NCI-H460 (cell line): Measurements from ENCODE around the gene FRMD4A. TPM values are rescaled to one million over a fixed set of nuclear protein-coding genes. Genes with fewer than 3 reads are reported as not detected.

Source experiments
- DNase-seq: peaks from one replicate; pipeline ENCODE4 v3.0.0-alpha.2; 2016; ENCODE audit warnings: low read depth; ENCODE audit errors: extremely low read depth
- total RNA-seq: library from RNA; depleted of rRNA; stranded (reverse); fragments of >200 nt; shearing (Covaris generic); gene quantifications from 2 replicates; pipeline ENCODE4 v1.2.3, GENCODE V29; 2014

Gene FRMD4A
- total RNA-seq, 1 experiment from 2014 or later: 4.2 TPM

DNA sequence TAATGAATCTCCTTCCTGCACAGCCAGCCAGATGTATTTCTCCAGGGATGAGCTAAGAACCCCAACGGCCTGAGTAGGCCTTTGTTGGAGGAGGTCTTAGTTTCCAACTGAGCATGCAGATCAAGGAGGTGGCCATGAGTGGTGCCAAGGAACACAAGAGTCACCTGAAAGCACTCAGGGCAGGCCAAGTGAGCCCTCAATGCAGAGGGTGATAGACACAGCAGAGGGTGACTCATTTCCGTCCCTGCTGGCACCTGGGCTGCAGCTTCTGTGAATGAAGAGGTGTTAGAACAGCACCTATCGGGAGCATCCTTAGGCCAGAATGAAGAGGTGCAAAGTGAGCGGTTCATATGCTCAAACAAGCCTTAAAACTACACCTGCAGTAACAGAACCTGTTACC lies 211.8 kb downstream of the FRMD4A start:
- DNase-seq: no peak

DNA sequence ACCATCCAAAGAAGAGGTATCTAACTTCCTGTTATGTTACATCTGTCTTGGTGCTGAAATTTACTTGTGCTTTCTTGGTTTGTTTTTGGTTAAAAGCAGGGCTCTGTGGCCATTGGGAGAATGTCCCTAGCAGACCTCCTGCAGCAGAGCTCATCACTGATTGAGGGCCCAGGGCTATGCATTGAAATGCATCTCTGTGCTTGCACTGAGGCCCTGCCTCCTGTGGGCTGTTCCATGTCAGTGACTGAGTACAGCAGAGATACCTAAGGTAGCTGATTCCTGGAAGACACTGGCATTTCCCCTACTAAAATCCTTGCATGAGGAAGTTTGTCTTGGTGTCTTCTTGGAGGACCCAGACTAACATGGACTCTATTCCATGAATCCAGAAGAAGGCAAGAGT lies 213.9 kb downstream of the FRMD4A start:
- DNase-seq: no peak

DNA sequence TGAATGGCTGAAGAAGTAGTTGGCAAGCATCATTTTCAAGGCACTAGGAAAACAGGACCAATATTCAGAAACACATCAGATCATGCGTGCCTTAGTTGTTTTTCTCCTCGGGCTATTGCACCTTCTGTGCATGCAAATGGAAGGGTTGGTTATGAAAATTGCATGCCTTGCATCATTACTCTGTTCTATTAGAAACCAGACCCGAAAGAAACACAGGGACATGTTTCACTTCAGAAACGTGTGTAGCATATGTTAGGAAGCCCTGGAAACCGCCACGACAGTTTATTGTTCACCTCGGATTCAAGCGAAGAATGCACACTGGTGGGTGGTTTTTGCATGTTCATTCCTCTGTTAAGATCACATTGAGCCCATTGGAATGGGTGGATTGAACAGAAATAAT lies 214.7 kb downstream of the FRMD4A start:
- no peak for DNase-seq

DNA sequence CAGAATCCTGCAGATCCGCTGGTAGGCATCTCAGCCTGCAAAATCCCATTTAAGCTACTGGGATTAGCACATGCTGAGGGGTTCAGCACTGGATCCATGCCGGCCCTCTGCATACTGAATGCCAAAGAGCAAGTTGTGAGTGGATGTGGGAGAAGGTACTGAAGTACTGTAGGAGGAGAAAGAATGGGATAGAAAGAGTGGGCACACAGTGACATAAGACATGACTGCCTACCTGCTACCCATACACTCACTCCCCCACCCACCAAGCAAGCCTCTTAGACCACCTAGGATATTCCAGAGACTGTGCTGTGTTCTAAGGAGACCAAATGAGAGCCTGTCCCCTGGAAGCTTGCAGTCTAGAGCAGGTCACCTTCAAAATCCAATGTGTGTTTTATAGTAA lies 215.9 kb downstream of the FRMD4A start:
- DNase-seq: no peak

DNA sequence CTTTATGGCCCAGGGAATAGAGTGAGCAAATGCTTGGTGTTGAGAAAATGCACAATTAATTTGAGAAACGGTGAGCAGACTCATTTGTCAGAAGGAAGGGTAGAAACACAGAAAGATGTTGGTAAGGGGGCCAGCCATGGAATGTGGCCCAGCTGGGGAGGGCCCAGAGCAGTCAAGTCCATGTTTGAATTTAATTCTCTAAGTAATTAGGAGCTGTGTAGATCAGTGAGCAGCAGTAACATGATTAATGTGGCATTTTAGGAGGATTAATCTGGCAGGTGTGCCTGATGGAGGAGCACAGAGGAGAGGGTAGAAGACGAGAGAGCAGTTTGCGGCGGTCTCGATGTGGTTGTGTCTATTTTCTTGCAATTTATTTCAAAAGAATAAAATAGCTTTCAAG lies 218.7 kb downstream of the FRMD4A start:
- no peak for DNase-seq

DNA sequence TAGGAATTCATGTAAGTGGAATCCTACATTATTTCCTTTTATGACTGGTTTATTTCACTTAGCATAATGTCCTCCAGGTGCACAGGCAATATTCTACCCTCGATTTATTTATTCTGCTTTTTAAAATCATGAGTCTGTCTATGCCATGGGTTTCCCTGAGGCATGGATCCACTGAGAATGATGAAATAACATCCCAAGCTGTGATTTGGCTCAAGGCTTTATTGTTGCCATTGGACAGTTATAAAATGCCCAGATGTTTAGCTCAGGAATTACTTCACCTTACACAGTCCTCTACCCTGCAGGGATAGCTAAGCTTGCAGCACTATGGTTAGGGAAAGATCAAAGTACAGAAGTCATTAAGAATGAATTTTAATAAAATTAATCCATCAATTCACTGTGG lies 219.5 kb downstream of the FRMD4A start:
- no peak for DNase-seq

DNA sequence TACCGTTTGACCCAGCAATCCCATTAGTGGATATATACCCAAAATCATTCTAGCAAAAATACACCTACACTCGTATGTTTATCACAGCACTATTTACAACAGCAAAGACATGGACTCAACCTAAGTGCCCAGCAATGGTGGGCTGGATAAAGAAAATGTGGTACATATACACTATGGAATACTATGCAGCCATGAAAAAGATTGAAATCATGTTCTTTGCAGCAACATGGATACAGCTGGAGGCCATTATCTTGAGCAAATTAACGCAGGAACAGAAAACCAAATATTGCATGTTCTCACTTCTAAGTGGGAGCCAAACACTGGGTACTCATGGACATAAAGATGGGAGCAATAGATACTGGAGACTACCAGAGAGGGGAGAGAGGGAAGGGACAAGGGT lies 223.9 kb downstream of the FRMD4A start:
- no peak for DNase-seq

DNA sequence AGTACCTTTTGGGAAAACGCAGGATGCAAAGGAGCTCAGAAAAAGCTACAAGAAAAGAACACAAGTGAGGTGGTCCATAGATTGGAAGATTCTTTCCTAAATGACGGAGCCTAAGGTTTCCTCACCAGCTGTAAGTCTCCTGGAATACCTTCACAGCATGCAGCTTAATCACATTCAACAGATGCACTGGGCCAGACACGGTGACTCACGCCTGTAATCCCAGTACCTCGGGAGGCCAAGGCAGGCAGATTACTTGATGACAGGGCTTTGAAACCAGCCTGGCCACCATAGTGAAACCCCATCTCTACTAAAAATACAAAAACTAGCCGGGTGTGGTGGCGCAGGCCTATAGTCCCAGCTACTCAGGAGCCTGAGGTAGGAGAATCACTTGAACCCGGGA lies 228.7 kb downstream of the FRMD4A start:
- DNase-seq: no peak

DNA sequence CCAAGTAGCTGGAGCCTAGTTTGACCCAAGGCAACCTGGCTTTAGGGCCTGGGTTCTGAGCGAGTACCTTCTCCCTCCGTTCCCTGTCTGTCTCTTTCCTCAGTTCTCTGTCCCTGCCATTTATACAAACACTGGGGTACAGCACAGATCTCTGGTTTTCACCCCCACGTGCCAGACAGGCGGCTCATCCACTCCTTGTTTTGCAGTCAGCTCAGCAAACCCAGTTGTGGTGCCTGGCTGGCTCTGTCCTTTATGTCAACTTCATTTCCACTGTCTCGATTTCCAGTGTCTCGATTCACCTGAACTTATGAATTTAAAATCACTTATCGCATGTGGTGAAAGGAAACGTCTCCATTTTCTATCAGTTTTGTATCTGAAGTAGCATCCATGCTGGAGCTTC lies 230.8 kb downstream of the FRMD4A start:
- DNase-seq: no peak

DNA sequence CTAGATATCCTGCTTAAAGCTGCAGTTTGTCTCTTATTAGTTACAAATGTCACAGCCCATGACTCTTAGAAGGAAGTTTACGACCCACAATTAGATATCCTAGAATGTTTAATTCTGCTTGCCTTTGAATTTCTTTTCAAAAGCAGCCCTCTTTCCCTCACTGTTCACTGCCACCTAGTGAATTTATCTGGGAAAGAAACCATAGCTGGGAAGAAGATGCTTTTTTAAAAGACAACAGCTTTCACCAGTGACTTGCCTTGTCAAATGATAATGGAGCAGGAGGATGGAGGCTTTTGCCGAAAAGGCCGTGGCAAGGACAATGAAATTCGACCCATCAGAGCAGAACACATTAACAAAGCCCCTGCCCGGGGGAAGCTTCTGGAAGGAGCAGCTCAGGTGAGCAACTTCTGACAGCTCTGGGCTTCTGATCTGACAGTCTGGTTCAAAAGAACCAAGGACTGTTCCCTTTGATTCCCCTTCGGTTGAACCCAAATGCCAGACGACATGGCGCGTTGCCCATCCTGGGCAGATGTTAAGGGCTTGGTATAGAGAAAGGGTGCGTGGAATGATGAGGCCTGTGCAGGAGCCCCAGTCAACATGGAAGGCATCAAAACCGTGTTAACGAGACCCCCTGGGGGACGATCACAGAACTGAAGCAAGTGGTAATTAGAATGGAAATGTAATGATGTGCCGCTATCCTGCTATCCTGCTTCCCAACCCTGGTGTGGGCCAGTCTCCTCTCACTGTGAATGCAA lies 236.8 kb downstream of the FRMD4A start:
- no peak for DNase-seq

DNA sequence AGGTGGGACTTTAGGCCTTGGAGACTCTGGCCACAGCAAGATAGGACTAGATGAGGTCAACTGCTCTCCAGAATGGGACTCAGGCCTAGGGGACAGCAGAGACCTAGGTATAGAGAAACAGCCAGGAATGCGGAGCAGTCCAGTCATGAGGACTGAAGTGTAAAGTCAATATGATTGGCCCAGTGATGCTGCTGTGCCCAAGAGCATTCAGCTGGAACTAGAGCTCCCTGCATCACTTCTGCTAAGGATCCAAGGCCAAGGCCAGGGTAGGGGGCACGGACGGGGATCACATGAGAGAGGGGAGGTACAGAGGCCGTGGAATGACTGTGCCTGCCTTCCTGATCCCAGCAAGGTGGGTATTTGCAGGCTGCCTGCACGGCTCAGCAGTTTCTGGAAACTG lies 237.9 kb downstream of the FRMD4A start:
- DNase-seq: no peak

DNA sequence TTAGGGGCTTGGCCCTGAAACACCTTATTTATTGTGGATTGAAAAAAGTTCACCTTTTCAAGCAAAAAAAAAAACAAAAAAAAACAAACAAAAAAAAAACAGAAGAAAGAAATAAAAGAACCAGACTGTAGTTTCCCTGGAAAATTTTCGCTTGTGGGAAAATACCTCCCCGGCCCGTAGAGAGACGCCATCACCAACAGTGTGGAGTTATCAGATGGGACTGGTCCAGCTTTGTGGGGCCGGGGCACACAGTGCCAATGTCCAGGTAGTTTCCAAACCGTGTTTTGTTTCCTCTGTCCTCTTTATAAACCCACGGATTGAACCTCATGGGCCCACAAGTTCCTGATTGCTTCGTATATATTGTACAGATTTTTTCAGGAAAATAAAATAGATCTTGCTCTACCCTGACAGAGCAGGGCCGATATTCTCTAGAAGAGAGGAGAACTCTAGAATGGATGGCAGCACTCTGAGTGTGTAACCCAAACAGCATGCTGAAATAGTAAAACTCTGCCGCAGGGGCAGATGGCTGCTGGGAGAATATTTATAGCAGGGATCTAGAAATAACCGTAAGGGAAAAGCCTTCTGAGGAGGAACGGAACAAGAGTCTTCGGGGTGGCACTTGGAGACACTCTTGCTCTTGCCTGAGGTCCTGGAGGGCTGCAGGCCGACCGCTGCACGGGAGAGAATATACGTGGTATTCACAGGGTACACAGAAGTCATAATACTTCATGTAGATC lies 241.0 kb downstream of the FRMD4A start:
- no peak for DNase-seq

DNA sequence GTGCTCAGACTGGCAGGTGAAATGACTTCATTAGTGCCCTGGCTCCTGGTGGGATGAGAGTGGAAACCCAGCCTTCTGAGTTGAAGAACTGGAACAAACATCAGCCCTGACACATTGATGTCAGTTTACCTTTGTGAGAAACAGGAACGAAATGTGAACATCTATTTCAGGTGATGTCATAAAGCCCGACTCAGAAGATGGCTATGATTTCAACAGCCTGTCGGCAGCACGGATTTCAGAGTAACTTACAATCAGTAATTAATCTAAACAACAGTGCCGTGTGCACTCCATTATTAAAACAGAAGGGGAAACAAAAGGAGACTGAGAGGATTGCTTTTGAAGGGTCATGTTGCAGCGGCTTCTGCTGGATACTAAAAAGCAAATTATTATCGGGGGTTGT lies 243.2 kb downstream of the FRMD4A start:
- no peak for DNase-seq

DNA sequence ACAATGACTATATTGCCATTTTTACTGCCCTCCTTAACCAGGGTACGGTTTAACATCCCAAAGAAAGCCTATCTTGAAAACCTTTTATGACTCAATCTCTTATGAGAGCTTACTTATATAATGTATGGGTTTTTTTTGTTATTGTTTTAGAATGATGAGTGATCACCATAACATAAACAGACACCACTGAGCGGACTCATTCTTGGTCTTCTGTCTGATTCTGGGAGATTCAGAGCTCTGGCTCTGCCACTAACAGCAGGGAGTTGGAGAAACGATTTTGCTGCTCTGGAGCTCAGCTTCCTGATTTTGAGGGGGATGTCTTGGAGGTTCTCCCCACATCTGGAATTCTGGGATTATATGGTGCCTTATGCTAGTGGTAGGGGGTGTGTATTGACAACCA lies 244.1 kb downstream of the FRMD4A start:
- no peak for DNase-seq

DNA sequence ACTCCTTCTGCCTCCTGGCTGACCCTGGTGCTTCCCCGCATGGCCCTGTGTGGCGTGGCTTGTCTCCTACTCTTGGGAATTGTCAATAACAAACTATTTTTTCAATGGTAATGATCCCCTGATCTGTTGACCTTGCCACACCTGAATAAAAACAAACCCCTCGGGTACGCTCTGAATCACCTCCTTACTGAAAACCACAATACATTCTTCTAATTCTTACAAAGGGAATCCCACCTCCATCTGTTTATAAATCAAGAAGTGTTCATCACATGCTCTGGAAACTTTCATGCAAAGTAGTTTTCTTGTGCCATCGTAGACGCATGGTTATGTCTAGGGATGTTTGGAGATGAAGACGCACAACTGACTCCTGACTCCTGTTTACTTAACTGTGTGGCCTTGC lies 245.8 kb downstream of the FRMD4A start:
- no peak for DNase-seq

DNA sequence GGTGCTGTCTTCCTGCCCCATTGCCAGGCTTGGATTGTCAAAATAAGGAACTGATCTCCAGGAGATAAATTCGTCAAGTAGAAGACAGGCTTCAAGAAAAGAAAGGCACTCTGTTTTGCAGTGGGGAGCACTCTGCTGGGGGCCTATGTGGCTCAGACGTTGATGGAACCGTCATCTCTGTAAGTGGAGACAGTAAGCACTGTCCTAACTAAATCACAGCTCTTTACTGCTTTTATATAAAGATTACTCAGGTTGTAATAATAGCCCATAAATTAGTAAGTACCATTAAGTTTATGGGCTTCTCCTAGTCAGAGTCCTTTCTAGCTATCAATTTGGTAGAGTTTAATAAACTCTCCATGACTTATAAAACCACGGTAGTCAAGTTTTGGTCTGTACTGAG lies 249.9 kb downstream of the FRMD4A start:
- no peak for DNase-seq

DNA sequence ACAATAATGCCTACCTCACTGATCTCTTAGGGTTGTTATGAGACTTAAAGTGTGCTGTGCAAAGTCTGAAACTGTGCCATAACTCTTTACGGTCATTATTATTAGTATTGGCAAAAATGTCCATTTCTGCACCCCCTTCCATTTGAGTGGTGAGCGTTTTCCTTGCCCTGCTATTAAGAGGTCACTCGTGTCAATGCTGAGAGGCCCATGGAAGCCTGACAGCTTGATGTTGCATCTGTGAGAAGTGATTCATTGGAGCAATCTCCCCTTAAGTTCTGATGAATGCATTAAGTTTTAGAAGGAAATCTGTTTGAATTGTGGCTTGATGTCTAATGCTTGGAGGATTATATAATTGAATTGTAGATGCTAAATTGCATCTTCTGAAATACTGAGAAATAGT lies 253.3 kb downstream of the FRMD4A start:
- no peak for DNase-seq

DNA sequence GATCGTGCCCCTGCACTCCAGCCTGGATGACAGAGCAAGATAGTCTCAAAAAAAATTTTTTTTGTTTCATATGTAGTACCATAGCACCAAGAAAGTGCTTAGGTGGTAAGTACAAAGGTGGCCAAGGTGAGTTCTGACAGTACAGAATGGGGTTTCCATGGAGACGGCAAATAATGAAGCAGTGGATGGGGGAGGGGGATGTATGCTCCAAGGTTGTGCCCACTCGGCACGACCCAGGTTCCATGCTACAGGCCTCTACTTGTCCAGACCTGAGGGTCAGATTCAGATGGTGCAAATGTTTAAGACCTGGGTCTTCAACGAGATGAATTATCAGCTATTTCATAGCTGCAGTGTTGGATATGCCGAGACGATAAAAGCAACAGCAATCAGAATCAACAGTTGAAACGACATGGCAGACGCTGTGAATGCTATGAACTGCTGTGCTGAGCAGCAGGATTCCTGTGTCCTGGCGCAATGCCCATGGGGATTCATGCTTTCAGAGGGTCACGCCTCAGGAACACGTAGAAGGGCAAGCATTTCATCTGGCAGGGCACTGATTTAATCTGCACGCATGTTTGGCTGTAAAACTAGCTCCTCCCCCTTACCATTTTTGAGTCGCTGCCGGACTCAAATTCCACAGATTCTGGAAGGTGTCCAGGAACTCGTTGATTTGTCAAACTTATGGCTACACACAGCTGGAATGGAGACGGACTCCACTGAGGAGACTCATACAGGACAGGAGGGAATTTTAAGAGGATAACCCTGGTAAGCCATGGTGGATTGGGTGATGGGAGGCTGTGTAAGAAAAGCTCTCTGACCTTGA lies 256.5 kb downstream of the FRMD4A start:
- peak; percentile 58 for DNase-seq

DNA sequence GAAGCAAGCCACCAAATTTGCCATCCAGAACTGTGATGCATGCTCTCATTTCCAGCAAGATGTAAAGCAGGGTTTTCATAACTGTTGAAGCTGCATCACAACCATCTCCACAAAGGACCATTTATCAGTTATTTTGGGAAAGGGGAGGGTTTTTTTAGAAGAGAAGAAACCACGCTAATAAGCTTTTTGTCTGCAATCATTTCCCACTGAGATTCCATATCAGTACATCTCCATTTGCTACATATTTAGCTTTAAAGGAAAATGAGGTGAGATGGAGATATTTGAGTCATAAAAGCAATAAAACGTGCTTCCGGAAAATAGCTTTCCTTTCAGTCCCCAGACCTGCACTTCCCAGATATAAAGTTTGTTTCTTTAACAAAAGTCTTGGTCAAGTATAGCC lies 258.2 kb downstream of the FRMD4A start:
- DNase-seq: no peak

DNA sequence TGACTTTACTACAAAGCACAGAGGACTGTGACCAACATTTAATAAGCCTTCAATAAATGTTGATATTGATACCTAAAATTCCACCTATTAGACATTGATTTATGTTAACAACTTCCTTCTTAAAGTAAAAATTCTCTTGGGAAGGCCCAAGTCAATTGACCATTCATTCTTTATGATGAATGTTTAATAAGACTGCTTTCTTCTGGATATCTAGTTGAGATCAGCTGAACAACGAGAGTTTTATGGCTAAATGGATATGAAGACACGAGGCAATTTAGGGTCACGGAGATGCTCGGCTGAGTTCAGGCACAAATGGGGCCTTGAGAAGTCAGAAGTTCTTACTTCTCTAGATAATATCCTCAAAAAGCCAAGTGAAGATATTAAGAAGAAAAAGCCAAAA lies 258.8 kb downstream of the FRMD4A start:
- no peak for DNase-seq

DNA sequence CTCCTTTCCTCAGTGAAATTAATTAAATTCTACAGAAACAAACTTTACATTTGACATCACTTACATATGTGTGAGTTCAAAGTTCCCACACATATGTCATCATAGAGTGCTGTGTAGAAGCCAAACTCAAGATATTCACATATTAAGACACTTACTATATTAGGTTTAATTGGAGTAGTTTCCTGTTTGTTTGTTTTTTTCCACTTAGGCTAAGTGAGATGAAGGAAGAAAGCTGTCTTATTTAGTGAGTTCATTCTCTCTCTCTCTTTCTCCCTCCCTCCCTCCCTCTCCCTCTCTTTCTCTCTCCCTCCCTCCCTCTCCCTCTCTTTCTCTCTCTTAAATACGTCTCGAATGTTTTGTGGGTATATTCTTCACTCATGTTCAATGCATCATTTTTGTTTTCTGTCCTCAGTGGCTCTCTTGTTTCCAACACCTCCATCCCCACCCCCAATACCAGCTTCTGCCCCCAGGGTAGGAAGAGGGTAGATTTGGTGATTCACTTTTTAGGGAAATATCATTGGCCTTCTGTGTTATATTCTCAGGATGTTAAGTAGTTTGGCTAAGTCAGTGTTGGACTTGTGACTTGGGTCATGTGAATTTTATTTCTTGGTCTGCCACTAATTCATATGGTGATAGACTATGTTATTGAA lies 262.0 kb downstream of the FRMD4A start:
- no peak for DNase-seq
